Mesothelial cell of epicardium (in vitro differentiated cells): ENCODE measurements around the gene PTPN2. TPM values are rescaled to one million over a fixed set of nuclear protein-coding genes. Genes with fewer than 3 reads are reported as not detected.
A peak's percentile ranks its signal among the peaks of the same experiment; 100 is the strongest.

Source experiments
- DNase-seq, 2 experiments: peaks; one replicate each; pipeline ENCODE4 v3.0.0; 2021; ENCODE audit warnings: low spot score in 2 of 2; ENCODE audit not compliant: unreplicated experiment in 2 of 2
- H3K27ac Mint-ChIP-seq: 2 replicates; pipeline ENCODE4 v1.8.0; 2021; ENCODE audit warnings: mixed read lengths
- H3K27me3 Mint-ChIP-seq: 2 replicates; pipeline ENCODE4 v1.8.0; 2021; ENCODE audit warnings: low read depth, mixed read lengths
- H3K36me3 Mint-ChIP-seq: 2 replicates; pipeline ENCODE4 v1.8.0; 2021; ENCODE audit warnings: mixed read lengths
- H3K4me1 Mint-ChIP-seq: 2 replicates; pipeline ENCODE4 v1.8.0; 2021; ENCODE audit warnings: mixed read lengths
- H3K4me3 Mint-ChIP-seq: 2 replicates; pipeline ENCODE4 v1.8.0; 2021; ENCODE audit warnings: mild to moderate bottlenecking, moderate library complexity, mixed read lengths
- H3K9me3 Mint-ChIP-seq: 2 replicates; pipeline ENCODE4 v1.8.0; 2021; ENCODE audit warnings: mixed read lengths
- total RNA-seq: library from RNA; stranded (reverse); gene quantifications from 3 replicates; pipeline ENCODE4 v1.2.1, GENCODE V29; 2021
- TF ChIP-seq, protein P1 (sequence below): fragments of 200-600 bp; sonication (generic); IDR thresholded peaks from one replicate; pipeline ENCODE4 v1.5.0; 2021; ENCODE audit warnings: antibody characterized with exemption; ENCODE audit not compliant: unreplicated experiment

The PTPN2 gene
- total RNA-seq, 1 donor from 2014 or later: 37.0 TPM

DNA sequence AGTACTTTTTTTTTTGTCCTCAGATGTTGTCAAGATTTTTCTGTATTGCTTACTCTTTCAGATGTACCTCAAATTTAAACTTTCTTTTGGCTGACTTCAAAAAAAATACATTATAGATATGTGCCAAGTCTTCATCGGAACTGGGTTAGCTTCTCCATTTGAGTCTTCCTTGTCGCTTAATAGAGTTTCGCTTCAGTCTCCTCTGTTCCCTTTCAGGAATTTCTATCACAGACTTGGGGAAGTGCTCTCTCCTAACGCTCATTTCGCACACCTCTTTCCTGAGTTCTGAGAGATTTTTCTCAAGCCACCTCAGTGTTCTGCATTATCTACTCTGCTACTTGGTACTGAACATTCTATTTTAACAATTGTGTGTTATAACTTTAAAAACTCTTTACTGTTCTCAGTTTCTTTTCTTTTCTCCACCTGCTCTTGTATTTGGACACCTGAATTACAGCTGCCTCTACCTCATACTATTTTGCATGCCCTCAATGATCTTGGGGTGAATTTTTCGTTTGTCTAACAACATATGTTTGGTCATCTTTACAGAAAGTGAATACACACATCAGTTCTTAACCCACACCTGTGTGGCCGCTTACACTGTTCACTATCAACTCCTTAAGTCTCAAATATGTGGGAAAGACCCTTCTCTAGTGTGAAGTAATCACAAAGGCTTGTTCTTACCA lies 16.5 kb downstream of the PTPN2 start:
- TF ChIP-seq, protein P1, sequence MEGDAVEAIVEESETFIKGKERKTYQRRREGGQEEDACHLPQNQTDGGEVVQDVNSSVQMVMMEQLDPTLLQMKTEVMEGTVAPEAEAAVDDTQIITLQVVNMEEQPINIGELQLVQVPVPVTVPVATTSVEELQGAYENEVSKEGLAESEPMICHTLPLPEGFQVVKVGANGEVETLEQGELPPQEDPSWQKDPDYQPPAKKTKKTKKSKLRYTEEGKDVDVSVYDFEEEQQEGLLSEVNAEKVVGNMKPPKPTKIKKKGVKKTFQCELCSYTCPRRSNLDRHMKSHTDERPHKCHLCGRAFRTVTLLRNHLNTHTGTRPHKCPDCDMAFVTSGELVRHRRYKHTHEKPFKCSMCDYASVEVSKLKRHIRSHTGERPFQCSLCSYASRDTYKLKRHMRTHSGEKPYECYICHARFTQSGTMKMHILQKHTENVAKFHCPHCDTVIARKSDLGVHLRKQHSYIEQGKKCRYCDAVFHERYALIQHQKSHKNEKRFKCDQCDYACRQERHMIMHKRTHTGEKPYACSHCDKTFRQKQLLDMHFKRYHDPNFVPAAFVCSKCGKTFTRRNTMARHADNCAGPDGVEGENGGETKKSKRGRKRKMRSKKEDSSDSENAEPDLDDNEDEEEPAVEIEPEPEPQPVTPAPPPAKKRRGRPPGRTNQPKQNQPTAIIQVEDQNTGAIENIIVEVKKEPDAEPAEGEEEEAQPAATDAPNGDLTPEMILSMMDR: no peak
- H3K27me3 Mint-ChIP-seq: no peaks in the 10 kb centered on the region
- H3K9me3 Mint-ChIP-seq: peaks cover 4% of the 10 kb centered on the region
- no peak for DNase-seq
- H3K27ac Mint-ChIP-seq: no peak overlapping the region
- peaks cover 7% of the 10 kb centered on the region for H3K36me3 Mint-ChIP-seq
- H3K4me3 Mint-ChIP-seq: no peak overlapping the region
- peaks cover 5% of the 10 kb centered on the region for H3K4me1 Mint-ChIP-seq

DNA sequence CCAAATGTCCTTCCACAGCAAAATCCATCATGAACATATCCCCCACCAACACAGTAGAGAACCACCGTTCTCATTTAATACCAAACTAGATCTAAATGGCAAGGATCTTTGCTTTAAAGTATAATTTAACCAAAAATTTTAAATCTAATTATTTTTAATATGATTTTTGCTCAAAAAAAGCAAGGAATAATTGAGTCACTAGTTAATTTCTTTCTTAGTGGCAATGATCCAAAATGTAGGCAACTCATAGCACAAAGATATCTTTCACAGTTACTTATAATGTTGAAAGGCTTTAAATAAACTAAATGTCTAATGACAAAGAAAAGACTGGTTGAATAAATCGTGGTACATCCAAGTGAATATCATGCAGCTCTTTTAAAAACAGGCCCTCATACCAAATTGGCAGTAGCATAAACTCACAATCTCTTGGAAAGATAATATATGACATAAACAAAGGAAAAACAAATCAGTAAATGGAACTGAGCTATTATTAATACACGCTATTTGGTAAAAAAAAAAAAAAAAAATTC lies 20.3 kb downstream of the PTPN2 start:
- no peak for DNase-seq
- no peak overlapping the region for H3K27ac Mint-ChIP-seq
- peaks cover 8% of the 10 kb centered on the region for H3K4me1 Mint-ChIP-seq
- H3K9me3 Mint-ChIP-seq: no peaks in the 10 kb centered on the region
- TF ChIP-seq, protein P1: no peak
- H3K4me3 Mint-ChIP-seq: no peak overlapping the region
- no peaks in the 10 kb centered on the region for H3K27me3 Mint-ChIP-seq
- H3K36me3 Mint-ChIP-seq: peaks cover 3% of the 10 kb centered on the region

DNA sequence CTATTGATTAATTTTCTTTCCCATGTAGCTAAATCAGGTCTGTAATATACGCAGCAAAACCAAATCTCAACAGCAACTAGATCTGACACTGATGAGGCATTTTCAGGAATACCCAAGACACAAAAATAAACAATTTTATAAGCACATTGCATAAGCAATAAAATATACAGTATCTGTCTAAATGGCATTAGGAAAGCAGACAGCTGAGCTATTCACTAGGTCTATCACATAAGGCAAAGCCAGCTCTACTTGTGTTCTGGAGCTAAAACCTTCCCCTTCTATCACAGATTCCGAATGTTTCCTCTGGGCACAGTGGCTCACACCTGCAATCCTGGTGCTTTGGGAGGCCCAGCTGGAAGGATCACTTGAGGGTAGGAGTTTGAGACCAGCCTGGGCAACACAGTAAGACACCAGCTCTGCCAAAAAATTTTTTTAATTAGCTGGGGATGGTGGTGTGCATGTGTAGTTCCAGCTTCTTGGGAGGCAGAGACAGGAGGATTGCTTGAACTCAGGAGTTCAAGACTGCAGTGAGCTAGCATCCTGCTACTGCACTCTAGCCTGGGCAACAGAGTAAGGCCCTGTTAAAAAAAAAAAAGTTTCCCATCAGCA lies 21.1 kb downstream of the PTPN2 start:
- TF ChIP-seq, protein P1: no peak
- Mint-ChIP-seq H3K9me3 (no peaks in the 10 kb centered on the region), H3K27ac (peak overlapping the region; percentile 88), H3K4me3 (no peak overlapping the region), H3K27me3 (no peaks in the 10 kb centered on the region), H3K4me1 (peaks cover 8% of the 10 kb centered on the region), H3K36me3 (peaks cover 3% of the 10 kb centered on the region)
- DNase-seq: no peak

DNA sequence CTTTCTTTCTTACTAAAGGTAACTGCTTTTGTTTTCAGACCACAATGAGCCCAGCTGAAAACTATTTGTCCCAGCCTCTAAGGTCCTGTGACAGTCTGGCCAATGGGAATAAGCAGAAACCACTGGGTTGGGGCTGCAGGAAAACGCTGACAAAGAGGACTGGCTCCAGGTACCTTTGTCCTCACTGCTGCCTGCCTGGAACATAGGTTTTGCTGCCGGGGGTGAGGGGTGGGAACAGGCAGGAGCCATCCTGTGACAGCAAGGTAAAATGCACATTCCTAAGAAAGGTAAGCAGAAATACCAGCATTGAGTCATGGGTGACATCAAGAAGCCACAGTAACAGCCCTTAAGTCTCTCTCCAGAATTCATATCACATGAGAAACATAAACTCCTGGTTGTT lies 21.6 kb downstream of the PTPN2 start:
- Mint-ChIP-seq H3K4me1 (peaks cover 8% of the 10 kb centered on the region), H3K27me3 (no peaks in the 10 kb centered on the region), H3K4me3 (no peak overlapping the region), H3K9me3 (no peaks in the 10 kb centered on the region), H3K36me3 (peaks cover 3% of the 10 kb centered on the region), H3K27ac (peak overlapping the region; percentile 88)
- TF ChIP-seq, protein P1: no peak
- no peak for DNase-seq

DNA sequence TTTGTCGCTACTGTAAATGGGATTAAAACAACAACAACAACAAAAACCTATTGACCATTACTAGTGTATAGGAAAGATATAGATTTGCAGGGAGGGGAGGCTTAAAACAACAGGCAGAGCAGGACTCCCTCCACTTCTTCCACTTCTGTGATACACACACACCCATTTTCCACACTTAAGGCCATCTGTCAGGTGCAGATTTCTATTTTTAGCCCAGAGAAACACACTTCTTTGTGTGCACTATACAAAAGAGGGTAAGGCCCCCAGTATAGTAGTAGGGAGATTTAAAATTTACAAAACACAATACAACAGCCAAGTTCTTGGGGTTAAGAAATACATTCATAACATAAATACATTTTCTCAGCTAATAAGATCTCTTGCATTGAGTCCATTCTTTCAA lies 22.4 kb downstream of the PTPN2 start:
- Mint-ChIP-seq H3K4me3 (no peak overlapping the region), H3K4me1 (peaks cover 8% of the 10 kb centered on the region), H3K27me3 (no peaks in the 10 kb centered on the region), H3K27ac (no peak overlapping the region), H3K9me3 (no peaks in the 10 kb centered on the region), H3K36me3 (peaks cover 6% of the 10 kb centered on the region)
- no peak for DNase-seq
- TF ChIP-seq, protein P1: no peak
